HAP-1 (cell line): ENCODE data around the gene KRTDAP.
A peak's percentile ranks its signal among the peaks of the same experiment; 100 is the strongest.

Experiments used
- DNase-seq, 2 experiments: peaks; one replicate each; pipeline ENCODE4 v3.0.0-alpha.2; 2016 to 2020; ENCODE audit warnings: low spot score in 2 of 2
- H3K27me3 ChIP-seq: fragments of 250-450 bp; sonication (Bioruptor Pico); 2 replicates; pipeline ENCODE4 v1.5.1; 2020; ENCODE audit warnings: low read depth, mild to moderate bottlenecking, moderate library complexity
- H3K36me3 ChIP-seq: fragments of 250-450 bp; sonication (Bioruptor Pico); replicated peaks from 2 replicates; pipeline ENCODE4 v1.5.1; 2020; ENCODE audit warnings: mild to moderate bottlenecking
- H3K4me1 ChIP-seq: fragments of 250-450 bp; sonication (Bioruptor Pico); 2 replicates; pipeline ENCODE4 v1.5.1; 2020; ENCODE audit warnings: mild to moderate bottlenecking
- H3K4me3 ChIP-seq: fragments of 250-450 bp; sonication (Bioruptor Pico); 2 replicates; pipeline ENCODE4 v1.5.1; 2020; ENCODE audit warnings: mild to moderate bottlenecking, moderate library complexity
- H3K9me3 ChIP-seq: fragments of 250-450 bp; sonication (Bioruptor Pico); 2 replicates; pipeline ENCODE4 v1.5.1; 2020; ENCODE audit warnings: mild to moderate bottlenecking, moderate library complexity
- in situ Hi-C: fragments of 300-500 bp; cut with MboI; formaldehyde crosslinking; loops from 3 replicates; pipeline ENCODE4 v1.14.3; 2020; ENCODE audit warnings: low sequenced_read_pairs, inconsistent platforms, mixed read lengths

The KRTDAP gene

DNA sequence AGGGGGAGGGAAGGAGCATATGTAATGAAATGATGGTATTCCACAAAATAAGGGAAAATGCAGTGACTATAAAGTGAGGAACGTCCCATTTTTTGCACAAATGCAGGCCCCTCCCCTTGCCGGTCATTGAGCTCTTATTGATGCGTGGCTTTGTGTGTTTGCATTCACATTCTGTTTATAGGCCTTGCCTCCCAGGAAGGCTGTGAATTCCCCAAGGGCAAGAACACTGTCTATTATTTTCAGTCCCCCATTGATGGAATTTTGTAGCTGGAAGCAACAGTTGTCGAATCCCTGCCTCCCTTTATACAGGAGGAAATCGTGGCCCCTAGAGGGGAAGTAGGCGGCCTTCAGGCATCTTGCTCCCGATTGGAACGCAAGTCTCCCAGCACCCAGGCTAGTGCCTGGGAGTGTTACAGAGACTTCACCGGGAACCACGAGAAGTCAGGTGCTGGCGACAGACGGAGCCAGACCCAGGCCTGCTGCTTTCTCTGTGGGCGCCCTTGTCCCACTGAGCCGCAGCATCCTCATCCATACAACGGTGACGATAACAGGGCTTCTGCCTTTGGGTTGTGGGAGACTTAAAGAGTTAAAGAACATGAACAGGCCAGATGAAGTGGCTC lies 31.0 kb upstream of the KRTDAP start:
- Histone ChIP-seq H3K9me3 (no peaks in the 10 kb centered on the region), H3K27me3 (peaks cover 3% of the 10 kb centered on the region; the same call in 1 of the 2 replicates), H3K4me3 (no peak overlapping the region), H3K4me1 (peaks cover 8% of the 10 kb centered on the region), H3K36me3 (no peaks in the 10 kb centered on the region)
- in situ Hi-C loops, result no loop called here
- peak; percentile 67 to 80 for DNase-seq

DNA sequence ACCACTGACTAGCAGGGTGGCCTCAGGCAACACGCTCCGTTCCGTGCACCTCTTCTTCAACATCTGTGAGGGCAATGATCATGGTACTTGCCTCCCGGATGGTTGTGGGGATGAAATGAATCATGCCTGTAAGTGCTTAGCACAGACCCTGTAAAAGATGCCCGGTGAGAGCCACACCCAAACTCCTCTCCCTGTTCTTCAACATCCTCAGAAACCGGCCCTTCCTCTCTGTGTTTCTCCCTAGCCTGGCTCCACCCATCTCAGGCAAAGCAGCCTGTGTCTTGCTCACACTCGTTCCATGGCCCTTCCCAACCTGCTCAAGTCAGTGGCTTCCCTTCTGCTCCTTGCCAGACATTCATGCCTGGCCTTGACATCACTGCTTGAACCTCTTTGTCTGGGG lies 29.0 kb upstream of the KRTDAP start:
- Histone ChIP-seq H3K27me3 (no peaks in the 10 kb centered on the region), H3K9me3 (no peaks in the 10 kb centered on the region), H3K36me3 (no peaks in the 10 kb centered on the region), H3K4me1 (peaks cover 8% of the 10 kb centered on the region), H3K4me3 (no peak overlapping the region)
- DNase-seq, result no peak
- in situ Hi-C loops, result no loop called here

DNA sequence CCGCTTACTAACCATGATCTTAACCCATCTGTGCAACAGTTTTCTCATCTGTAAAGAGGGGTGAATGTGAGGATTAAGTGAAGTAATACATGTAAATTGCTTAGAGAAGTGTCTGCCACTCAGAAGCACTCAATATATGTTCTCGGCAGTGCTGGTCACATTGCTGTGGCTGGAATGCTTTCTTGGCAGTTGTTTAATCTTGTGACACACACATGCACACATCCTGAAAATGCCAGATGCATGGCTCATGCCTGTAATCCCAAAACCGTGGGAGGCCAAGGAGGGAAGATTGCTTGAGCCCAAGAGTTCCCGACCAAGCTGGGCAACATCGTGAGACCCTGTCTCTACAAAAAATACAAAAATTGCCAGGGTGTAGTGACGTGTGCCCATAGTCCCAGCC lies 28.0 kb upstream of the KRTDAP start:
- in situ Hi-C loops, result no loop called here
- H3K27me3 ChIP-seq, result no peaks in the 10 kb centered on the region
- H3K36me3 ChIP-seq, result no peaks in the 10 kb centered on the region
- no peak for DNase-seq
- H3K4me1 ChIP-seq, result peaks cover 8% of the 10 kb centered on the region
- H3K9me3 ChIP-seq, result no peaks in the 10 kb centered on the region
- H3K4me3 ChIP-seq, result no peak overlapping the region

DNA sequence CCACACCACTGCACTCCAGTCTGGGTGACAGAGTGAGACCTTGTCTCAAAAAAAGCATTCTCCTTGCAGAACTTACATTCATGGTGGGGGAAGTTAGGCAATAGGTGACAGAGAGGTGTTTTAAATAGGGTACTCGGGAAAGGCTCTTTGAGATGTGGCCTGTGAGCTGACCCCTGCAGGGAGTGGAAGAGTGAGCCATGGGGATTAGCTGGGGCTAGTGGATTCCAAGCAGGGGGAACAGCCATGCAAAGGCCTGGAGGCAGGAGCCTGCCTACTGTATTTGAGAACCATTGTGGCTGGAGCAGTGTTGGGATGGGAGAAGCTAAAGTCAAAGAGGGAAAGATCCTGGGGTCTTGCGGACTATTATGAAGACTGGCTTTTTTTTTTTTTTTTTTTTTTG lies 27.1 kb upstream of the KRTDAP start:
- in situ Hi-C loops, result no loop called here
- DNase-seq, result no peak
- Histone ChIP-seq H3K4me1 (peaks cover 8% of the 10 kb centered on the region), H3K9me3 (no peaks in the 10 kb centered on the region), H3K36me3 (no peaks in the 10 kb centered on the region), H3K4me3 (no peak overlapping the region), H3K27me3 (no peaks in the 10 kb centered on the region)

DNA sequence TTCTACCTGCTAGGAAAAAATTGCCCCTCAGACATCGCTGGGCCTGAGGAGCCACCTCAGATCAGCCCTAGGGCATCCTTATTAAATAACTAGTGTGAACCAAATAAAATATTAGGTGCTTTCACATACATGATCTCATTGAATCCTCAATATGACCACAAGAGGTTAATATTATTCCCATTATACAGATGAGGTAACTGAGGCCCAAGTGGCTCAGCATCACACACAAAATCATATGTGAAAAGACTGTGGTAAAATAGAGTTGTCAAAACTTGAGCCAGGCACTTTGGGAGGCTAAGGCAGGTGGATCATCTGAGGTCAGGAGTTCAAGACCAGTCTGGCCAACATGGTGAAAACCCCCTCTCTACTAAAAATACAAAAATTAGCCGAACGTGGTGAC lies 26.0 kb upstream of the KRTDAP start:
- no peaks in the 10 kb centered on the region for H3K27me3 ChIP-seq

DNA sequence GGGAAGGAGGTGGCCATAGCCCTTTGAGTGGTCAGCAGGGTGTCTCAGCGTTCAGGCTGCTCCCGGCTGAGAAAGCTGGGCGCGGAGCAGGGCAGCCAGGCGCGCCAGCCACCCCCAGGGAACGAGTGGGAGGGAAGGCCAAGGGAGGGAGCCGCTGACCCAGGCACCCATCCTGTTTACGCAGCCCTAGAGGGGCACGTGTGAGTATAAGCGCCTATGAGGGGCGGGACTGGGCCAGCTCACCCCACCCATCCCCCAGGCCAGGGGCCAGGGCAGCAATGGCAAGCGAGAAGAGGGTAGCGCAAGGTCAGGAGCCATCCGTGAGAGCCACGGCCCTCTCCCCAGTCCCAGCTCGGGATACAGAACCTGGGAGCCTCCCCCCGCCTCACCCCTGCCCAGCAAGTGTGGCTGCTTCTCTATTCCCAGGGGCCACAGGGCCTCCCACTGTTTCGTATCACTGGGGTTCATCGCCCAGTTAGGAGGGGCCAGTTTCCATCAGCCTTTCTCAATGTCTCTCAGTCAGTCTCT lies 24.1 kb upstream of the KRTDAP start:
- H3K4me3 ChIP-seq, result no peak overlapping the region
- H3K36me3 ChIP-seq, result no peaks in the 10 kb centered on the region
- DNase-seq, result no peak
- no peaks in the 10 kb centered on the region for H3K9me3 ChIP-seq
- in situ Hi-C loops, result no loop called here
- H3K4me1 ChIP-seq, result no peaks in the 10 kb centered on the region
- H3K27me3 ChIP-seq, result no peaks in the 10 kb centered on the region

More for the DNA sequence above, 26.0 kb upstream of the KRTDAP start:
- Histone ChIP-seq H3K4me3 (no peak overlapping the region), H3K36me3 (no peaks in the 10 kb centered on the region), H3K4me1 (peaks cover 3% of the 10 kb centered on the region), H3K9me3 (no peaks in the 10 kb centered on the region)
- in situ Hi-C loops, result no loop called here
- DNase-seq, result no peak

DNA sequence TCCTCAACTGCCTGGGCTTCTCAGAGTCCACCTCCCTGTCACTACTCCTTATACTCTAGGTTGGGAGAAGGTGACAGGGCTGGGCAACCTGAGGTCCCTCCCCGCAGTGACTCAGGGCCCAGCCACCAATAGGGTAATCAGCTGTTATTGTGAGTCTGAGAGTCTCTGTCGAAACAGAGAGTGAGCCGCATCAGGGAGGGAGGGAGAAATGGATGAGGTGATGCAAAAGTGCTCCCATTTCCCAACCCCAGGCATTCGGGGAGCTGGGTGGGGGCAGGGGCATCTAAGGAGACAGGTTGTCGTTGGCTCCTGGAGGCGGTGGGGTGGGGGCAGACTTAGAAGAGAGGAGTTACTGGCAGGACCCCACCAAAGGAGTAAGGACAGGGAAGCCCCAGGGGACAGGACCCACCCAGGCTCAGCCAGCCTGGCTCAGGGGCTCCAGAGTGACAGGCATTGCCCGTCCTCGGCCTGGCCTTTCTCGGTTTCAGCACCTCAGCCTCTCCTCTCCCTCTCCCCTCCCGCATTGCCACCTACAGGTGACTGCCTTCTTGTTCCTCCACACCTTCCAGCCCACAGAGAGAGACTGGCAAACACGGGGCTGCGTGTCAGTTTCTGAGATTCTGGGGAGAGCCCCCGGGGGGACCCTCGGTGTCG lies 23.5 kb upstream of the KRTDAP start, which contains the start of gene DMKN:
DMKN (minus strand) TSS at position 22 of the 654 bp plus-strand sequence. CDS start 174 bp downstream, outside the sequence.
- Histone ChIP-seq H3K9me3 (no peaks in the 10 kb centered on the region), H3K36me3 (no peaks in the 10 kb centered on the region), H3K4me1 (peaks cover 4% of the 10 kb centered on the region; the same call in 1 of the 2 replicates), H3K27me3 (no peaks in the 10 kb centered on the region), H3K4me3 (no peak within 1 kb of the TSS)
- in situ Hi-C loops, result no loop called here
- no peak for DNase-seq

DNA sequence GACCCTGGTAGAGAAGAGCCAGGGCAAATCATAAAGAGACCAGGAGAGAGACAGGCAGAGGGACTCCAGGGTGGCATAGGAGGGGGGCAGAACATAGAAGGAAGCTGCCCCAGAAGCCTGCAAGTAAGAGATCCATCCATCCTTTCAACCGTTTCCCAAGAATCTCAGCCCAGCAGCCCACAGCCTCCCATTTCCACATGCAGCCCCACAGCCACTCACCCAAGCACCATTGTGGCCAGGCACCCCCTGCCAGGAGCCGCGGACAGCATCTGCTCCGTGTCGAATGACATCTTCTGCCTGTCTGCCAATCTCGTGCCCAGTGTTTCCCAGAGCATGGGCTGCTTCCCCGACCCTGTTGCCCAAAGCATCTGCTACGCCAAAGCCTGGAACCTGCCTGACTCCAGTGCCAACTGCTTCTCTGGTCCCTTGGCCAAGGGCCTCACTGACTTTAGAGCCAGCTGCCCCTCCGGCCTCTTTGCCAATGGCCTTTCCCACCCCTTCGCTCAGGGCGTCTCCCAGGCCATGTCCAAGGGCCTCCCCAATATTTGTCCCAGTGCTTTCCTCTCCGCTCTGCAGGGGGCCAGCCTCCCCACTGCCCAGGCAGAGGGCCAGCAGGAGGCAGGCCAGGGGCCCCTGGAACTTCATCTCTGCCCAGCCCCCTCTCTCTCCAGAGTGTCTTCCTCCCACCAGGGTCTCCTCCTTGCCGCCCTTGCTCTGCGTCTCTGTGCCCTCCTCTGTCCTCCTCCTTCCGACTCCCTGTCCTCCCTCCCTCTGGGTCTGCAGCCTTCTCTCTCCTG lies 22.8 kb upstream of the KRTDAP start:
- Histone ChIP-seq H3K4me3 (no peak overlapping the region), H3K4me1 (peaks cover 6% of the 10 kb centered on the region; the same call in 1 of the 2 replicates), H3K36me3 (peaks cover 2% of the 10 kb centered on the region; the same call in 1 of the 2 replicates), H3K27me3 (no peaks in the 10 kb centered on the region), H3K9me3 (no peaks in the 10 kb centered on the region)
- in situ Hi-C loops, result no loop called here
- DNase-seq, result no peak

DNA sequence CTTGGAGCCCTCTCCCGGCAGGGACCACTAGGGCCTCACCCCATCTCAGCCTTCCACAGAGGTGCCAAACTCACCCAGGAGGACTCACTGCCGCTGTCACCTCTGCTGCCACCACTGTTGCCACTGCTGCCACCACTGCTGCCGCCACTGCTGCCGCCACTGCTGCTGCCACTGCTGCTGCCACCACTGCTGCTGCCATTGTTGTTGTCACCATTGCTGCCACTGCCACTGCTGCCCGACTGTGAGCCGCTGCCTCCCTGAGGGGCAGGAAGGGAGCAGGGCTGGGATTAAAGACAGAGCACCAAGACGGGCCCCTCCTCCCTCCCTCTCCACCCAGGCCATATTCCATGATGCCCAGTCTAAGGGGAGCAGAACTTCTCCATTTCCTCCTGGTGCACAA lies 21.1 kb upstream of the KRTDAP start:
- H3K4me1 ChIP-seq, result peaks cover 6% of the 10 kb centered on the region; the same call in 1 of the 2 replicates
- H3K36me3 ChIP-seq, result peaks cover 5% of the 10 kb centered on the region; the same call in 1 of the 2 replicates
- DNase-seq, result no peak
- H3K27me3 ChIP-seq, result no peaks in the 10 kb centered on the region
- H3K9me3 ChIP-seq, result no peaks in the 10 kb centered on the region
- no peak overlapping the region for H3K4me3 ChIP-seq
- in situ Hi-C loops, result no loop called here

DNA sequence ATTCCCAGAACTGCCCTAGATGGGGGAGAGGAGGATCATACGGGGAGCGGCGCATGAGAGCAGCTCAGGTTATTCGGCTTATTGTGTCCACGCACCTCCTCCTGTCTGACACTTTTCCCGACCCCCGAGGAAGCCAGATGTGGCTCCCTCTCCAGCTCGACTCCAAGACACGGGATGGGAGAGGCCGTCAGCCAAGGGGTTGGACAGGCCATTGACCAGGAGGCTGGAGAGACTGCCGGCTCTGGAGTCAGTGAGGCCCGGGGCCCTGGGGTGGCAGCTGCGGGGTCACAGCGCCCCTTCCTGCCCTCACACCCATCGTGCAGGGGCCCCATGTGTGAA lies 20.3 kb upstream of the KRTDAP start:
- DNase-seq, result no peak
- peaks cover 6% of the 10 kb centered on the region; the same call in 1 of the 2 replicates for H3K4me1 ChIP-seq
- H3K4me3 ChIP-seq, result peak overlapping the region; percentile 47
- H3K27me3 ChIP-seq, result no peaks in the 10 kb centered on the region
- peaks cover 9% of the 10 kb centered on the region for H3K36me3 ChIP-seq
- in situ Hi-C loops, result no loop called here
- no peaks in the 10 kb centered on the region for H3K9me3 ChIP-seq

DNA sequence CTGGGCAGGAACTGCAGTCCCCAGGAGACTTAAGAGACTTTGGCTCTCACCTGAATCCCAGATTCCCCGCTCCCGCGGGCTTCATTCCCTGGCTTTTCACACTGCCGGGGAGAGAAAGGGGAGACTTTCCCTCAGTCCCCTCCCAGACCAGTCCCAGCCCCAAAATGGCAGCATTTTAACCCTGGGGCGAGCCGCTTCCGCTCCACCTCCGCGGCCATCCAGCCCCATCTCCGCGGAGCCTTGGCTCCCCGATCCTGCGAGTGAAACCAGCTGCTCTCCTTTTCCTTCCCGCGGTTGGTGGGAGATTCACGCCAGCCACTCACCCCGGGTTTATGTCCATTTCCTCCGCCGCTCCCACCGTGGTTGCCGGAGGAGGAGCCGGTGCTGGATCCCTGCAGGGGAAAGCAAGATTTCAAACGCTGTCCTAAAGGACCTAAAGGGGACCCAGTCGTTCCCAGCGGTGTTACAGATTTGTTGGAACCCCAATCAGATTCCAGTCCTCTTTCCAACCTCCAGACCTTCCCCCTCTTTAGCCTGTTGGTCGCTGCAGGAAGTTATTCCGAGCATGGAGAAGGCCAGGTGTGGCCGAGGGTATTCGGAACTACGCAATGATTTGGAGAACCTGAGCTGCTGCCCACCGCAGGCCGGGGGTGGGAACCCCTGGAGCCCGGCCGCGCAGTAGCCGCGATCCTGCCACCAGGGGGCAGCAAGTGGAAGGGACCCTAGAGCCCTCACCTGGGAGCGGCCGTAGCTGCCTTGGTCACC lies 19.8 kb upstream of the KRTDAP start:
- peak overlapping the region; percentile 47 for H3K4me3 ChIP-seq
- H3K9me3 ChIP-seq, result no peaks in the 10 kb centered on the region
- peak; percentile 69 to 93 for DNase-seq
- in situ Hi-C loops, result no loop called here
- H3K36me3 ChIP-seq, result peaks cover 15% of the 10 kb centered on the region
- peaks cover 6% of the 10 kb centered on the region; the same call in 1 of the 2 replicates for H3K4me1 ChIP-seq
- no peaks in the 10 kb centered on the region for H3K27me3 ChIP-seq

DNA sequence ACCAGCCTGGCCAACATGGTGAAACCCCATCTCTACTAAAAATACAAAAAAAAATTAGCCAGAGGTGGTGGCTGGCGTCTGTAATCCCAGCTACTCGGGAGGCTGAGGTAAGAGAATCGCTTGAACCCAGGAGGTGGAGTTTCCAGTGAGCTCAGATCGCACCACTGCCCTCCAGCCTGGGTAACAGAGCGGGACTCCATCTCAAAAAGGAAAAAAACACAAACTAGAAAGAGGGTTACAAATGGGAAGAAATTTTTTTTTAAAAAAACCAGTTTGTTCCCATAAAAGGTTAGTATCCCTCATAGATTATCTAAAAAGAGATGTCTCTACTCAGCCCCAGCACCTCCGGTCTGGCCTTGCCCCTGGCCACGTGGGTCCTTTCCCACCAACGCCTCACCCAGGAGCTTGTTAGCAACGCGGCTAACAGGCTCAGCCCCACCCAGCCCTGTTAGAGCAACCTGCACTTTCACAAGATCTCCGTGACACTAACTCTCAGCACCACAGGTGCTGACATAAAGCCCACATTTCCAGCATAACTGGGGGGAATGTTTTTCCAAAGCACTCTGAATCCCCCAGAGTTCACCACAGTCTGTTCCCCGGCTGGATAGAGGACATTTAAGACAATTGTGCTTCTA lies 18.9 kb upstream of the KRTDAP start:
- in situ Hi-C loops, result no loop called here
- DNase-seq, result peak; percentile 56 to 77
- Histone ChIP-seq H3K9me3 (no peaks in the 10 kb centered on the region), H3K4me3 (peak overlapping the region; percentile 47), H3K4me1 (peaks cover 6% of the 10 kb centered on the region; the same call in 1 of the 2 replicates), H3K27me3 (no peaks in the 10 kb centered on the region), H3K36me3 (peaks cover 15% of the 10 kb centered on the region)

DNA sequence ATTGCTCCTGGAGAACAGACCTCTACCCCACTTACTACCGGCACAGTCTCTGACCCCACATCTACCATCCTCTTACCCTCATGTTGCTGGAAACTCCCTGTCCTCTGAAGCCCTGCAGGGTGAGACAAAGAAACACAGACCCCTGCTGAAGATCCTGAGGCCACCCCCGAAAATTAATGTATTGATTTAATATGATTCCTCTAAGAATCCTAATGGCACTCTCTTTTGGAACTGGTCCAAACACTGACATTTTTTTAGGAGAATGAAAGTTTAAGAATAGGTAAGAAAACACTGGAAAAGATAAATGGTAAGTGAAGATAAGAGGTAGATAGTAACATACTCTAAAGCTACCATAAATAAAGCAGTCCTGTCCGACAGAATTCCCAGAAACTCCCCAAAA lies 17.9 kb upstream of the KRTDAP start:
- Histone ChIP-seq H3K9me3 (no peaks in the 10 kb centered on the region), H3K4me3 (no peak overlapping the region), H3K4me1 (peaks cover 6% of the 10 kb centered on the region; the same call in 1 of the 2 replicates), H3K36me3 (peaks cover 15% of the 10 kb centered on the region), H3K27me3 (no peaks in the 10 kb centered on the region)
- no peak for DNase-seq
- in situ Hi-C loops, result no loop called here
